Esophagus muscularis mucosa (tissue), 4 donors: ENCODE data around the gene SLC35E2B. TPM values are rescaled to one million over a fixed set of nuclear protein-coding genes. Genes with fewer than 3 reads are reported as not detected.
"Not testable (repeated sequence)": the region's sequence is repeated elsewhere in the genome, so short reads cannot be mapped to it uniquely, and the experiment has no call there.

ENCODE experiments used
- DNase-seq: peaks from one replicate; pipeline ENCODE4 v3.0.0-alpha.2; 2017; ENCODE audit errors: extremely low spot score
- H3K27ac ChIP-seq, 4 donors: fragments of 200-600 bp; sonication (generic); replicated peaks in 1 of 4; 1 replicate in 3 of 4; 2 replicates in 1 of 4; pipeline ENCODE4 v1.5.1; 2016 to 2019; ENCODE audit warnings: mild to moderate bottlenecking in 1 of 4
- H3K27me3 ChIP-seq, 4 donors: fragments of 200-600 bp; sonication (generic); one replicate each; pipeline versions ENCODE4 v1.5.1 to v1.6.0; 2016 to 2019
- H3K36me3 ChIP-seq, 4 donors: fragments of 200-600 bp; sonication (generic); one replicate each; pipeline ENCODE4 v1.5.1; 2016 to 2019
- H3K4me1 ChIP-seq, 4 donors: fragments of 200-600 bp; sonication (generic); one replicate each; pipeline ENCODE4 v1.5.1; 2016 to 2019
- H3K4me3 ChIP-seq, 4 donors: fragments of 200-600 bp; sonication (generic); 1 replicate in 2 of 4; 2 replicates in 2 of 4; pipeline ENCODE4 v1.5.1; 2016 to 2019; ENCODE audit warnings: mild to moderate bottlenecking in 4 of 4, moderate library complexity in 1 of 4
- H3K9me3 ChIP-seq, 4 donors: fragments of 200-600 bp; sonication (generic); 1 replicate in 3 of 4; 2 replicates in 1 of 4; pipeline ENCODE4 v1.5.1; 2016 to 2019
- EP300 ChIP-seq: sonication (generic); formaldehyde crosslinking; IDR thresholded peaks from one replicate; pipeline ENCODE4 v1.6.1; 2017; ENCODE audit warnings: antibody characterized with exemption
- POLR2A ChIP-seq: fragments of 450-650 bp; IDR thresholded peaks from one replicate; pipeline ENCODE4 v1.6.1; 2017; ENCODE audit warnings: antibody characterized with exemption, moderate library complexity, mild to moderate bottlenecking, low read depth
- POLR2AphosphoS5 ChIP-seq, 2 donors: sonication (generic); formaldehyde crosslinking; IDR thresholded peaks; one replicate each; pipeline ENCODE4 v1.6.1; 2017; ENCODE audit warnings: antibody characterized with exemption in 2 of 2
- WGBS: methylation state at CpG from one replicate; pipeline ENCODE4 v1.1.5; 2018; 5-methylcytosine and 5-hydroxymethylcytosine counted together
- intact Hi-C: fragments of 100-400 bp; cut with DNase I; formaldehyde crosslinking; loops from one replicate; pipeline ENCODE4 v1.15.1; 2023
- total RNA-seq, 4 donors: library from RNA; depleted of rRNA; stranded (reverse); fragments of >200 nt; gene quantifications; one replicate each; pipeline versions ENCODE4 v1.1.0 to v1.2.1, GENCODE V29; 2016
- TF ChIP-seq, protein P1 (sequence below), 3 experiments: fragments of 200-600 bp in 2 of 3; fragments of 450-650 bp in 1 of 3; sonication (generic) in 2 of 3; IDR thresholded peaks; one replicate each; pipeline ENCODE4 v1.5.1; 2017 to 2019; ENCODE audit warnings: antibody characterized with exemption in 3 of 3, mild to moderate bottlenecking in 2 of 3, moderate library complexity in 1 of 3

Gene SLC35E2B
- total RNA-seq, 4 donors from 2014 or later: 25.7 to 65.0 (median 35.6) TPM

DNA sequence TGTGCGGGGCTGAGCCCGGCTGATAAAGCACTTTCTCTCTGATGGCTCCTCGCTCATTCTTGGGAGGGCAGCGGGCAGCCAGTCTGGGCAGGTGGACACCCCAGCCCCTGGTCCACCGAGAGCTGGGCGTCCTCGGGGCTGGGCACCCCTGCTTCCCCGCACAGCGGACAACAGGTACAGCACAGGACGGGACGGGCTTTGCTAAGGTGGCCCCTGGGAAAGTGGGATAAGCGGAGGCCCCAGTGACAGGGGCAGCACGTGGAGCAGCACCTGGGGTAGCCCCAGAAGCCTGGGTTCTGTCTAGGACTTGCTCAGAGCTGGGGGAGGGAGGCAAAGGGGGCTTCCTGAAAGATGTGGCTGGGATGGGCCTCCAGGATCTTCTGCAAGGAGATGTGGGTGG lies 58.0 kb downstream of the SLC35E2B start:
- Histone ChIP-seq H3K36me3 (peaks cover 15 to 34% (median 28%) of the 10 kb centered on the region in 4 donors), H3K4me1 (peaks cover 10 to 26% (median 25%) of the 10 kb centered on the region in 4 donors), H3K27me3 (peaks cover 10 to 27% (median 22%) of the 10 kb centered on the region in 4 donors)
- H3K9me3 ChIP-seq, H3K27ac ChIP-seq, H3K4me3 ChIP-seq, DNase-seq, intact Hi-C loops: not testable (repeated sequence)
- 98% methylated on average over 8 of the region's 13 CpGs for WGBS

DNA sequence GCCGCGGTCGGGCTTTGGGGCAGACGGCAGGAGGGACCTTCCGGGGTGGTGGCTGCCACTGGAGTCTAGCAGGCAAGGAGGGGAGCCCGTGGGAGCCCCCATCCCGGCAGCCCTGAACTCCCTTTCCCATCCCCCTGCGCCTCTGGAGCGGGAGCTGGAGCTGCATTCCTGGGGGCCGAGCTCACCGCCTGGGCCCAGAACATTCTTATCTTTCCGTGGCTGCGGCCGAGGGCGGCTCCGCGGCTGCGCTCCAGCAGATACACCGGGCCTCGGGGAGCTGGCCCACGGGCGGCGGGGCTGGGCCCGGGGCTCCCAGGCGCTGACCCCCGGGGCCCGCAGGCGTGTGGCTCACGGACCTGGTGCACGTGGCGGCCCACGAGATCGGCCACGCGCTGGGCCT lies 59.2 kb downstream of the SLC35E2B start:
- peaks cover 10 to 39% (median 22%) of the 10 kb centered on the region in 4 donors for H3K27me3 ChIP-seq
- peaks cover 10 to 26% (median 25%) of the 10 kb centered on the region in 4 donors for H3K4me1 ChIP-seq
- WGBS: no CpG with 5 or more reads among the region's 35 CpGs
- peaks cover 19 to 35% (median 27%) of the 10 kb centered on the region in 4 donors for H3K36me3 ChIP-seq
- DNase-seq, intact Hi-C loops, H3K27ac ChIP-seq, H3K9me3 ChIP-seq, H3K4me3 ChIP-seq: not testable (repeated sequence)

DNA sequence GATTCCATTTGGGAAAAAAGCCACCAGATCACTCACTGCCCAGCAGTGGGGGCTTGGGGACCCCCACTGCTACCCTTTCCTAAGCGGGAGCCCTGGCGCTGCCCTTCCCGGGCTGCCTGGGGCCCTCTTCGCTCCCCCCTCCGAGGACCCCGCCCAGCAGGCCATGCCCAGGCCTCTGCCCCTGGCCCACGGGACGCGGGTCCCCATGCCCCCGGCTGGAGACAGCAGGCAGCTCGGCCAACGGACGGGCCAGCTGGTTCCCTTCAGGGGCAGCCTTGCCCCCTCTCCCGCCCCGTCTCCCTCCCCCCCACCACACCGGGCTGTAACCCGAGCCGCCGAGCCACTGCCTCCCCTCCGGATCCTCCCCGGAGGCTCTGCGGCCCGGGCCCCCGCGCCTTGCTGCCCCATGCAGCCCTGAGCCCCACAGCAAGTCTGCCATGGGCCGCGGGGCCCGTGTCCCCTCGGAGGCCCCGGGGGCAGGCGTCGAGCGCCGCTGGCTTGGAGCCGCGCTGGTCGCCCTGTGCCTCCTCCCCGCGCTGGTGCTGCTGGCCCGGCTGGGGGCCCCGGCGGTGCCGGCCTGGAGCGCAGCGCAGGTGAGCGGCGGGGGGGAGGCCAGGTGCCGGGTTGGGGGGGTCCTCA lies 60.7 kb downstream of the SLC35E2B start, which contains the start of gene MMP23B:
Gene MMP23B (plus strand): TSS at position 392 of the 639 bp plus-strand sequence. CDS start 46 bp downstream, at position 438.
- intact Hi-C loops: no loop called here
- Histone ChIP-seq H3K4me3 (peak within 1 kb of the TSS; percentile 41 to 54 (median 46)), H3K27me3 (peaks cover 10 to 44% (median 22%) of the 10 kb centered on the region in 4 donors), H3K36me3 (peaks cover 21 to 36% (median 29%) of the 10 kb centered on the region in 4 donors), H3K9me3 (no peaks in the 10 kb centered on the region), H3K27ac (peak within 1 kb of the TSS; percentile 77 to 87 (median 82)), H3K4me1 (peaks cover 10 to 26% (median 25%) of the 10 kb centered on the region in 4 donors)
- no peak for DNase-seq
- 6% methylated on average over 14 of the region's 48 CpGs for WGBS
- TF ChIP-seq POLR2A: no peak

- peak overlapping the region; percentile 77 to 87 (median 82) for H3K27ac ChIP-seq
- peak overlapping the region; percentile 41 to 54 (median 46) for H3K4me3 ChIP-seq
- WGBS: 3% methylated on average over 33 of the region's 79 CpGs
- no peaks in the 10 kb centered on the region for H3K9me3 ChIP-seq
- peak; percentile 6 to 38 for TF ChIP-seq POLR2AphosphoS5 (IDR thresholded peaks at IDR 0.05)
- TF ChIP-seq, protein P1, sequence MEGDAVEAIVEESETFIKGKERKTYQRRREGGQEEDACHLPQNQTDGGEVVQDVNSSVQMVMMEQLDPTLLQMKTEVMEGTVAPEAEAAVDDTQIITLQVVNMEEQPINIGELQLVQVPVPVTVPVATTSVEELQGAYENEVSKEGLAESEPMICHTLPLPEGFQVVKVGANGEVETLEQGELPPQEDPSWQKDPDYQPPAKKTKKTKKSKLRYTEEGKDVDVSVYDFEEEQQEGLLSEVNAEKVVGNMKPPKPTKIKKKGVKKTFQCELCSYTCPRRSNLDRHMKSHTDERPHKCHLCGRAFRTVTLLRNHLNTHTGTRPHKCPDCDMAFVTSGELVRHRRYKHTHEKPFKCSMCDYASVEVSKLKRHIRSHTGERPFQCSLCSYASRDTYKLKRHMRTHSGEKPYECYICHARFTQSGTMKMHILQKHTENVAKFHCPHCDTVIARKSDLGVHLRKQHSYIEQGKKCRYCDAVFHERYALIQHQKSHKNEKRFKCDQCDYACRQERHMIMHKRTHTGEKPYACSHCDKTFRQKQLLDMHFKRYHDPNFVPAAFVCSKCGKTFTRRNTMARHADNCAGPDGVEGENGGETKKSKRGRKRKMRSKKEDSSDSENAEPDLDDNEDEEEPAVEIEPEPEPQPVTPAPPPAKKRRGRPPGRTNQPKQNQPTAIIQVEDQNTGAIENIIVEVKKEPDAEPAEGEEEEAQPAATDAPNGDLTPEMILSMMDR (IDR thresholded peaks at IDR 0.05): no peak
- intact Hi-C loops: no loop called here
- peaks cover 10 to 26% (median 25%) of the 10 kb centered on the region in 4 donors for H3K4me1 ChIP-seq
- peaks cover 14 to 36% (median 27%) of the 10 kb centered on the region in 4 donors for H3K36me3 ChIP-seq
- DNase-seq: no peak
- H3K27me3 ChIP-seq: peaks cover 10 to 44% (median 22%) of the 10 kb centered on the region in 4 donors
These were observed 61.4 kb downstream of the SLC35E2B start for GRCh38 chr1:1630965-1631781.

- peak overlapping the region; percentile 77 to 87 (median 82) for H3K27ac ChIP-seq
- TF ChIP-seq POLR2A: no peak
- no peak for TF ChIP-seq EP300
- TF ChIP-seq, protein P1 (IDR thresholded peaks at IDR 0.05): no peak
- peak; percentile 56 to 64 for TF ChIP-seq POLR2AphosphoS5 (IDR thresholded peaks at IDR 0.05)
- H3K36me3 ChIP-seq: peaks cover 14 to 43% (median 29%) of the 10 kb centered on the region in 4 donors
- peaks cover 12 to 26% (median 25%) of the 10 kb centered on the region in 4 donors for H3K4me1 ChIP-seq
- H3K4me3 ChIP-seq: peak overlapping the region; percentile 41 to 54 (median 46)
- H3K9me3 ChIP-seq: no peaks in the 10 kb centered on the region
- intact Hi-C loops: no loop called here
- peak; percentile 93 for DNase-seq
- 25% methylated on average over 13 of the region's 81 CpGs for WGBS
- H3K27me3 ChIP-seq: peaks cover 10 to 44% (median 22%) of the 10 kb centered on the region in 4 donors
These were observed 62.2 kb downstream of the SLC35E2B start for GRCh38 chr1:1630191-1630964.
